Measurements from ENCODE around the gene LMO1. TPM values are rescaled to one million over a fixed set of nuclear protein-coding genes. Genes with fewer than 3 reads are reported as not detected.

The LMO1 gene
- total and polyA plus RNA-seq, 2 of the 8 experiments (the other 6 are each of a cell fraction or from before 2014, with no cell fraction given): 0.17 TPM; not detected in 1

- Histone ChIP-seq H3K18ac (ENCODE audit: extremely low read depth, low read length) (no peak overlapping the region), H4K20me1 (replicated peaks in 1 of 2; ENCODE audit: control insufficient read depth in 1 of 2, insufficient read depth in 2 of 2, low read length in 2 of 2) (no peaks in the 10 kb centered on the region), H4K8ac (ENCODE audit: extremely low read depth, insufficient read depth, low read length) (no peak overlapping the region), H3K27ac (ENCODE audit: low read depth, low read length) (no peak overlapping the region), H2AK5ac (ENCODE audit: low read depth, low read length) (no peak overlapping the region), H3K4me3 (ENCODE audit: extremely low read depth in 1 of 4, insufficient read depth in 2 of 4, low read depth in 3 of 4, low read length in 4 of 4) (no peak overlapping the region), H2BK120ac (replicated peaks; ENCODE audit: low read depth, low read length) (no peak overlapping the region), H2BK15ac (ENCODE audit: low read length) (no peak overlapping the region), H4K5ac (ENCODE audit: insufficient read length, low read depth, low read length) (no peak overlapping the region), H3K79me2 (ENCODE audit: control insufficient read depth in 1 of 2, insufficient read depth in 2 of 2, low read length in 2 of 2) (no peaks in the 10 kb centered on the region), H3K4ac (replicated peaks; ENCODE audit: insufficient read length, low read depth, low read length) (no peak overlapping the region), H2AFZ (ENCODE audit: low read length) (no peak overlapping the region), H2BK5ac (ENCODE audit: low read depth, low read length) (no peak overlapping the region), H2BK12ac (ENCODE audit: low read depth, low read length) (no peak overlapping the region), H2BK20ac (ENCODE audit: low read length) (no peak overlapping the region), H3K9me3 (ENCODE audit: insufficient read depth in 2 of 2, low read depth in 1 of 2, low read length in 1 of 2) (no peaks in the 10 kb centered on the region), H3K36me3 (ENCODE audit: control insufficient read depth in 2 of 4, insufficient read depth in 4 of 4, low read length in 3 of 4) (no peaks in the 10 kb centered on the region), H3K79me1 (ENCODE audit: low read depth, low read length) (no peaks in the 10 kb centered on the region), H3K56ac (replicated peaks; ENCODE audit: insufficient read length, low read depth, low read length) (no peak overlapping the region), H3K23me2 (ENCODE audit: low read depth, low read length) (no peaks in the 10 kb centered on the region), H3K4me1 (replicated peaks in 1 of 4; ENCODE audit: control insufficient read depth in 3 of 4, insufficient read depth in 4 of 4, low read length in 3 of 4) (peaks cover 0 to 11% (median 3%) of the 10 kb centered on the region in 4 experiments; a peak in 2 of 7 replicates), H3K14ac (ENCODE audit: insufficient read length) (no peak overlapping the region), H3K23ac (ENCODE audit: insufficient read length) (no peak overlapping the region), H3K9ac (replicated peaks in 1 of 4; ENCODE audit: extremely low read depth in 1 of 4, low read depth in 3 of 4, low read length in 3 of 4) (no peak overlapping the region), H4K91ac (replicated peaks; ENCODE audit: insufficient read length, low read length) (no peak overlapping the region), H3K4me2 (ENCODE audit: insufficient read depth in 1 of 2, low read depth in 2 of 2, low read length in 2 of 2) (no peak overlapping the region), H3K27me3 (replicated peaks in 1 of 4; ENCODE audit: control insufficient read depth in 3 of 4, extremely low read depth in 1 of 4, insufficient read depth in 3 of 4, low read length in 3 of 4) (no peaks in the 10 kb centered on the region; a peak in 1 of 7 replicates)
- DNase-seq (ENCODE audit: low read depth in 1 of 2, low spot score in 2 of 2) (no peak), FAIRE-seq (no peak)
- CTCF ChIA-PET (ENCODE audit: partially characterized antibody): interaction anchor here (0.9 to 11.2 kb wide), 10 partner anchors 10 to 256 kb away, joined by 3 to 110 read pairs (median 4); partner anchors contain the start of gene LMO1
- POLR2A ChIA-PET (ENCODE audit: partially characterized antibody): no interaction called here
- TF ChIP-seq SIRT6 (IDR thresholded peaks at IDR 0.05; ENCODE audit: low read length) (no peak), POU5F1 (IDR thresholded peaks at IDR 0.05; ENCODE audit: low read depth, low read length) (no peak), RNF2 (IDR thresholded peaks at IDR 0.05; ENCODE audit: borderline replicate concordance, low read depth, low read length, missing control alignments, poor library complexity, severe bottlenecking) (no peak), GABPA (IDR thresholded peaks at IDR 0.05; ENCODE audit: borderline replicate concordance, insufficient read depth, low read length) (no peak), YY1 (IDR thresholded peaks at IDR 0.05; ENCODE audit: low read depth, low read length) (no peak)
- TF ChIP-seq, protein P1, sequence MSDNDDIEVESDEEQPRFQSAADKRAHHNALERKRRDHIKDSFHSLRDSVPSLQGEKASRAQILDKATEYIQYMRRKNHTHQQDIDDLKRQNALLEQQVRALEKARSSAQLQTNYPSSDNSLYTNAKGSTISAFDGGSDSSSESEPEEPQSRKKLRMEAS (IDR thresholded peaks at IDR 0.05): no peak
- WGBS, 2 experiments (ENCODE audit: extremely low coverage in 1 of 2, insufficient coverage in 1 of 2, insufficient read length in 1 of 2, insufficient replicate concordance in 2 of 2, low coverage in 1 of 2, low lambda C conversion rate in 2 of 2, missing lambda C conversion rate in 1 of 2): 78% methylated on average over 10 of the region's 10 CpGs; no CpG with 5 or more reads in 1 of the 2 experiments
Measured at GRCh38 chr11:8311366-8311765, 47.7 kb upstream of the LMO1 start.
